GM19324 (cell line): Measurements from ENCODE around the gene EML6.

Experiments
- ATAC-seq: cut with Tn5 transposase; IDR thresholded peaks from one replicate; pipeline ENCODE4 v1.9.1; 2021; ENCODE audit warnings: mild to moderate bottlenecking, moderate library complexity; ENCODE audit not compliant: unreplicated experiment, low FRiP score

EML6 gene

GRCh38 chr2:54789878-54790277 lies 66.4 kb downstream of the EML6 start:
- ATAC-seq: no peak

- no peak for ATAC-seq
These were observed 68.4 kb downstream of the EML6 start for GRCh38 chr2:54791831-54792230.

GRCh38 chr2:54797307-54797706 lies 73.8 kb downstream of the EML6 start:
- ATAC-seq: no peak

GRCh38 chr2:54801352-54801751 lies 77.9 kb downstream of the EML6 start:
- ATAC-seq: no peak

- no peak for ATAC-seq
These were observed 80.6 kb downstream of the EML6 start for GRCh38 chr2:54803783-54804751.

- no peak for ATAC-seq
These were observed 81.8 kb downstream of the EML6 start for GRCh38 chr2:54805255-54805654.

GRCh38 chr2:54806975-54807374 lies 83.5 kb downstream of the EML6 start:
- ATAC-seq: no peak

- ATAC-seq: no peak
These were observed 85.2 kb downstream of the EML6 start for GRCh38 chr2:54808661-54809060.

GRCh38 chr2:54809819-54810218 lies 86.4 kb downstream of the EML6 start:
- no peak for ATAC-seq

- no peak for ATAC-seq
These were observed 86.8 kb downstream of the EML6 start for GRCh38 chr2:54810246-54810645.

GRCh38 chr2:54813584-54813983 lies 90.1 kb downstream of the EML6 start:
- ATAC-seq: no peak

GRCh38 chr2:54814389-54815147 lies 91.1 kb downstream of the EML6 start:
- ATAC-seq: no peak

- ATAC-seq: no peak
These were observed 91.7 kb downstream of the EML6 start for GRCh38 chr2:54815148-54815539.

- ATAC-seq: no peak
These were observed 94.8 kb downstream of the EML6 start for GRCh38 chr2:54818226-54818625.

GRCh38 chr2:54820558-54820957 lies 97.1 kb downstream of the EML6 start:
- no peak for ATAC-seq

GRCh38 chr2:54824567-54824966 lies 101.1 kb downstream of the EML6 start:
- no peak for ATAC-seq

GRCh38 chr2:54830546-54830945 lies 107.1 kb downstream of the EML6 start:
- no peak for ATAC-seq

- ATAC-seq: no peak
These were observed 108.0 kb downstream of the EML6 start for GRCh38 chr2:54831480-54831879.

GRCh38 chr2:54834721-54835120 lies 111.3 kb downstream of the EML6 start:
- no peak for ATAC-seq

- no peak for ATAC-seq
These were observed 113.0 kb downstream of the EML6 start for GRCh38 chr2:54836477-54836876.

- no peak for ATAC-seq
These were observed 115.1 kb downstream of the EML6 start for GRCh38 chr2:54838585-54839035.
